Measurements from ENCODE around the gene CHRNA4.

The CHRNA4 gene

DNA sequence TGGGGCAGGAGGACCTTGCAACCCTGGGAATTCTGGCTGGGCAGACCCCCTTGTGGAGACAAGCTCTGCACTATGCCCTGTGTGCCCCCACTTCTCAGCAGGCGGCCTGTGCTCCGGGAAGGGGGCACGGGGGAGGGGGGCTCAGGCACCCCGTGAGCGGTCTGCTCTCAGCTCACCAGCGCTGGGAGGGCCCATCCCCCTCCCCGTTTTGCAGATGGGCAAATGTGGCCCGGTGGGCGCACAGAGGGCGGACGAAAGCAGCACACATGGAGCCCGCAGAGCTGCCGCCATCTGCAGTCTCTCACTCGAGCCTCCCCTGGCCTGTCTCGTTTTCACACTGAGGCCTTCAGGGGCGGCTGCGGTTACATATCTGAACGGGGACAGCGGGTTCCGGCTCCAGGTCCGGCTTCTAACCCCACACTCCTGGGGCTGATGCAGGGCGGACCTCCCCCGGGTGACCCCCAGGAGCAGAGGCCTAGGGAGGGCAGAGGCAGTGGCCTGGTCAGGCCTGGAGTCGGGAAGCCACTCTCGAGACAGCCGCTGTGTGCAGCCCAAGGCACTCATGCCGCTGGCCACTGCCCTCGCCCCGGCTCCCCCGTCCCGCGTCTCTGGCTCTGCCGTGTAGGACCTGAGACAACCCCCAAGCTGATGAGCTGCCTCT, 13.9 kb downstream of the CHRNA4 start:
- no peak overlapping the region for H3K4me3 ChIP-seq (ENCODE audit: low read depth, low read length)
- no peak for DNase-seq (ENCODE audit: low read depth)
- TF ChIP-seq, protein P1, sequence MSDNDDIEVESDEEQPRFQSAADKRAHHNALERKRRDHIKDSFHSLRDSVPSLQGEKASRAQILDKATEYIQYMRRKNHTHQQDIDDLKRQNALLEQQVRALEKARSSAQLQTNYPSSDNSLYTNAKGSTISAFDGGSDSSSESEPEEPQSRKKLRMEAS (IDR thresholded peaks at IDR 0.05; ENCODE audit: low read depth, low read length): no peak
- TF ChIP-seq MYC (IDR thresholded peaks at IDR 0.05; ENCODE audit: low read depth, low read length): no peak
- TF ChIP-seq POLR2A (IDR thresholded peaks at IDR 0.05; ENCODE audit: extremely low read depth, insufficient read length): no peak
- TF ChIP-seq, protein P2, sequence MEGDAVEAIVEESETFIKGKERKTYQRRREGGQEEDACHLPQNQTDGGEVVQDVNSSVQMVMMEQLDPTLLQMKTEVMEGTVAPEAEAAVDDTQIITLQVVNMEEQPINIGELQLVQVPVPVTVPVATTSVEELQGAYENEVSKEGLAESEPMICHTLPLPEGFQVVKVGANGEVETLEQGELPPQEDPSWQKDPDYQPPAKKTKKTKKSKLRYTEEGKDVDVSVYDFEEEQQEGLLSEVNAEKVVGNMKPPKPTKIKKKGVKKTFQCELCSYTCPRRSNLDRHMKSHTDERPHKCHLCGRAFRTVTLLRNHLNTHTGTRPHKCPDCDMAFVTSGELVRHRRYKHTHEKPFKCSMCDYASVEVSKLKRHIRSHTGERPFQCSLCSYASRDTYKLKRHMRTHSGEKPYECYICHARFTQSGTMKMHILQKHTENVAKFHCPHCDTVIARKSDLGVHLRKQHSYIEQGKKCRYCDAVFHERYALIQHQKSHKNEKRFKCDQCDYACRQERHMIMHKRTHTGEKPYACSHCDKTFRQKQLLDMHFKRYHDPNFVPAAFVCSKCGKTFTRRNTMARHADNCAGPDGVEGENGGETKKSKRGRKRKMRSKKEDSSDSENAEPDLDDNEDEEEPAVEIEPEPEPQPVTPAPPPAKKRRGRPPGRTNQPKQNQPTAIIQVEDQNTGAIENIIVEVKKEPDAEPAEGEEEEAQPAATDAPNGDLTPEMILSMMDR (IDR thresholded peaks at IDR 0.05; ENCODE audit: low read depth, low read length): no peak

DNA sequence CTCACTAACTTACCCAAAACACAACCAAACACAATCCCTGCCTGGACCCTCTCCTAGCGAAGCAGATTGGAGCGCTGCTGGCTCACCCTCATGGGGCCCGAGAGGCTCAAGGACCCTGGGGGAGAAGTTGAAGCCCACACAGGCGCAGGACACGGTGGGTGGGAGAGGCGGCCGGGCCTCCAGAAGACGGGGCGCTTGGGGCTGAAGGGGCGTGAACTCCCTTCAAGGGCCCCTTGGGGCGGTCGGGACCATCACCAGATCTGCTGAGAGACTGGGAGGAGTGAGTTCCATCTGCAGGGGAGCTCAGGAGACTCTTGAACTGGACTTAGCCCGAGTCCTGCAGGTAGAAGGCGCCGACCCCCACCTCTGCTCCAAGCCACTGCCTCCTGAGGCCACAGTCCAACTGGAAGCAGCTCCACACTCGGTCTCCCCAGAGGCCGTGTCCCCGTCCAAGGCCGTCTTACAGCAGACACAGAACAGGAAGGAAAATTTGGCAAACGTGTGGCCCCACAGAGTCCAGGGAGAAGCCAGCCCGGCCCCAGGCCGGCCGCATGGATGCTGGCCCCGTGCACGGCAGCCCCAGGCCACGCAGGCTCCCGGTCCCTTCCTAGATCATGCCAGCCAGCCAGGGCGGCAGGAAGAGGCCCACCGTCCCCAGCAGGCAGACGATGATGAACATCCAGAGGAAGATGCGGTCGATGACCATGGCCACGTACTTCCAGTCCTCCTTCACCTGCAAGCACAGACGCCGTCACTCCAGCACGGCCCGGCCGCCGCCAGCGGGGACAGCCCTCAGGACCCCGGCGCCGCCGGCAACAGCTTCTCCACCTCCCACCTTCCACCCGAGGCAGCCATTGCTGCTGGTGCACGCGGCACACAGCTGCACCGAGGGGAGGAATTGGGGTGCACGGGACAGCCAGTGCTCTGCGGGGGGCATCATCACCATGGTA, 14.7 kb downstream of the CHRNA4 start:
- no peak for DNase-seq (ENCODE audit: low read depth)
- TF ChIP-seq, protein P1 (IDR thresholded peaks at IDR 0.05; ENCODE audit: low read depth, low read length): no peak
- TF ChIP-seq, protein P2 (IDR thresholded peaks at IDR 0.05; ENCODE audit: low read depth, low read length): no peak
- TF ChIP-seq POLR2A (IDR thresholded peaks at IDR 0.05; ENCODE audit: extremely low read depth, insufficient read length): no peak
- no peak for TF ChIP-seq MYC (IDR thresholded peaks at IDR 0.05; ENCODE audit: low read depth, low read length)
- no peak overlapping the region for H3K4me3 ChIP-seq (ENCODE audit: low read depth, low read length)

DNA sequence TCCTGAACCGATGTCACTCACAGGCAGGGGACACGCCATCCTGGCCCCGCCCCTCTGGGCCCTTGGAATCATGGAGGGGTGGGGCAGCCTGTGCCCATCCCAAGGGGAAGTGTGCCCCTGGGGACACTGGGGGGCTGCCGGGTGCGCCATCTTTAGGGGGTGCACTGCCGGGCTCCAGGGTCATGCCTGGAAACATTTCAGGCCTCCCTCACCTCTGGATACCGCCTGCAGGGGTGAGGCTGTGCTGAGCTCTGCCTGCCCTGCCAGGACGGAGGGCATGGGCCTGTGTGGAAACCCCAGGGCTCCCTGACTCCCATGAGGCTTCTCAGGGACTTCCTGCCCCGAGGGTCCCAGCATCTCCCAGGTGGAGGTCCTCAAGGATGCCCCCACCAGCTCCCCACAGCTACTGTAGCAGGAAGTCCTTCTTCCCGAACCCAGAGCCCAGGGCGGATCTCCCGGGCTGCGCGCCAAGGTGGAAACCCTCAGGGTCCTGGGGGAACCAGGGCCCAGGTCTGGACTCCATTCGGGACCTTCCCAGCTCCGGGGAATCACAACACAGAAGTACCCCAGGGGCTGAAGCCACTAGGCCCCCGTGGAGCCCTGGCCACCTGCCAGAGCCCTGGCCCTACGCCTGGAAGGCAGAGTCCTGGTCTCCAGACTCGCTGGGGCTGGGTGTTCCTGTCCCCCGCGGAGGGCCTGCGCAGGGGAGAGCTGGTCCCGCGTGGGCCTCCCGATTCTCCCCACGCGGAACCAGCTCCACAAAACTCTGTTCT, 15.6 kb downstream of the CHRNA4 start:
- DNase-seq (ENCODE audit: low read depth): no peak
- H3K4me3 ChIP-seq (ENCODE audit: low read depth, low read length): no peak overlapping the region
- TF ChIP-seq POLR2A (IDR thresholded peaks at IDR 0.05; ENCODE audit: extremely low read depth, insufficient read length): no peak
- TF ChIP-seq, protein P1 (IDR thresholded peaks at IDR 0.05; ENCODE audit: low read depth, low read length): no peak
- TF ChIP-seq MYC (IDR thresholded peaks at IDR 0.05; ENCODE audit: low read depth, low read length): no peak
- TF ChIP-seq, protein P2 (IDR thresholded peaks at IDR 0.05; ENCODE audit: low read depth, low read length): no peak

DNA sequence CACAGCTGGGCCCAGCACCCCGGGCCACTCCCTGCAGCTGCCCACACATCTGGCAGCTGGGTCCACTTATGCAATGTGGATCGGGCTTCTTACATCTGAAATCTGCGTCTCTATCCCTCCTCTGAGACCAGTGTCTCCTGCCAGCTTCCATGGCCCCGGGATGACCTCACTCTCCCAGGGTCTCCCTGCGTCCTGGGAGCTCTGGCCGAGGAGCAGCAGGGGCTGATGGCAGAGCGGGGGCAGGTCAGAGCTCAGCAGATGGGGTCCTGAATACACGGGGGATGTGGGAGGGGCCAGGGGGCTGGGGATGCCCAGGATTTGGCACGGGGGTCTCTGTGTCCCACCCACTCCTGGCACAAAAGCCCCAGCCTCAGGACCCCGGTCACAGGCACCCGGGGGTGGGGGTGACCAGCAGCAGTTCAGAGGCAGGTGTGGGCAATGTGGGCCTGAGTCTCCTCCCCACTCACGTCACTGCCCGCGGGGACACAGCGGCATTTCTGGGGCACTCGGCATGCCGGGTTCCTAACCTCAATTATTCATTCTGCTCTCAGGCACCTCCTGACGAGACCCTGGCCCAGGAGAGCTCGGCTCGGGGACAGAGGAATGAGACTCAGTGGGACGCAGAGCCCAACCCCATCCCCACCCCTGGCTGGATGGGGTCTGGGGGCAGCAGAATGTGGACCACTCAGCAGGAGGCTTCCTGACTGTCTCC, 16.4 kb downstream of the CHRNA4 start:
- DNase-seq (ENCODE audit: low read depth): no peak
- H3K4me3 ChIP-seq (ENCODE audit: low read depth, low read length): no peak overlapping the region
- TF ChIP-seq MYC (IDR thresholded peaks at IDR 0.05; ENCODE audit: low read depth, low read length) (no peak), POLR2A (IDR thresholded peaks at IDR 0.05; ENCODE audit: extremely low read depth, insufficient read length) (no peak)
- TF ChIP-seq, protein P2 (IDR thresholded peaks at IDR 0.05; ENCODE audit: low read depth, low read length): no peak
- TF ChIP-seq, protein P1 (IDR thresholded peaks at IDR 0.05; ENCODE audit: low read depth, low read length): no peak
